ENCODE measurements around the gene EPYC.

Gene EPYC, protein sequence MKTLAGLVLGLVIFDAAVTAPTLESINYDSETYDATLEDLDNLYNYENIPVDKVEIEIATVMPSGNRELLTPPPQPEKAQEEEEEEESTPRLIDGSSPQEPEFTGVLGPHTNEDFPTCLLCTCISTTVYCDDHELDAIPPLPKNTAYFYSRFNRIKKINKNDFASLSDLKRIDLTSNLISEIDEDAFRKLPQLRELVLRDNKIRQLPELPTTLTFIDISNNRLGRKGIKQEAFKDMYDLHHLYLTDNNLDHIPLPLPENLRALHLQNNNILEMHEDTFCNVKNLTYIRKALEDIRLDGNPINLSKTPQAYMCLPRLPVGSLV

DNA sequence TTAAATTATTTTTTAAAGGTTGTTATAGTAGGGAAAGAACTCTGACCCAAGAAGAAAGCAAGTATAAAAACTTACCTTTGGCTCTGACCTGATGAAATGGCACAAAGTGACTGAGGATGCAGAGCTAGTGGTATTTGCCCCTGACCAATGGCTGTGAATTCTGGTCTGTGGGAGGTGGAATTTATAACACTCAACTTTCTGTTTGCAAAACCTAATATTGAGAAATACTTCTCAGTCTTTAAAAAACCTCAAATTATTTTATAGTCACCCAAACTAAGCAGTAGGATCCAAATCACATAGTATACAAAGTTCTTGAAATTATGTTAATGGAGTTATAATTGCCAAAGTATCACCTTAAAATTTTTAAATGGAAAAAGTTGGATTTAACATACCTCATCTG is at the start of gene EPYC:
Gene EPYC (minus strand): TSS at position 101 of the 400 bp plus-strand sequence. CDS start 2,407 bp downstream, outside the sequence.
- no peak for DNase-seq (ENCODE audit: low read depth, low spot score)

DNA sequence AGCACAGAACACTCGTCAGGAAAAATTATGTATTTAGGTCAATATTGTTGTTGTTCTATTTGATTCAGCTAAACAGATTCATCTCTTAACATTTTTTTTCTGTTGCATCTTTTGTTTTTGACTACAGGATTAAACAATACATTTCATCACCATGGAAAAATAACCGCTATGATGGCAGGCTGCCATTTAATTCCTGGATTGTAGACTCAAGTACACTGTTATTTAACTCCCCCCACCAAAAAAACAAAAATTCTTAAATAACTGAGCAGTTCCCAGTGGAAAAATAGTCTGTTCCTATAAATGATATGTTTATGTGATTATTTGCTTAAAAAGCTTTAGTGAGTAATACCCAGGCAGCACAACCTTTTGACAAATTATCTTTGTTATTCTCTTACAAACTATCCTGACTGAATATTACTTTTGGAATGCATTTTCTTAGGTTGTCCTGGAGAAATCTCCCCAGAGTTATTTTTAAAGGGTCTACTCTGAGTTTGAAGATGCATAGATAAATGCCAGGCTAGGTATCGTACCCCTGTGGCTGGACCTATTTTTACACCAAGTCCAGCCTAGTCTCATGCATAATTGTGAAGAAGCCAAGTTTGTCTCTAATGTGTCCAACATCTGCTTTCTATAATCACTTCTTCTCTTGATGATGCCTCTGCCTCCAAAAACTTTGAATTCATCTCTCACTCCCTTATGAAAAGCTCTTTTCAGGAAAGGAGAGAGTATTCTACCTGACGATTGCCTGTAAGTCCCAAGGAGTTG is 49.4 kb upstream of the EPYC start:
- no peak for DNase-seq (ENCODE audit: low read depth, low spot score)

DNA sequence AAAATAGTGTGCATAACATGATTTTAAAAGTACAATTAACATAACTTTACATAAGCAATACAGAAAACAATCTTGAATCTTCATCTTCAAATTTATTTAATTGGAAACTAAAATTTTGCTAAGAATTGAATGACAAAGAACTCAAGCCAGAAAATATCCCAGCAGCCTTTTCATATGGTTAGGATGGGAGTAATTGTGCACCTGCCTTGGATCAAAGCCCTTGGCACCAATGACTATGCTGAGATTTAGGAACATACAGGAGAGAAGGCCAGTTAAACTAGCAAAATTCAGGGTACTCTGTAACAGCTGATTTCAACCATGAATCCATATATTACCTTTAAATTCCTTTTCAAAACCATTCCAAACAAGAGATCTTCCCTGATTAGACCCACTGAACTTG is 47.3 kb upstream of the EPYC start:
- no peak for DNase-seq (ENCODE audit: low read depth, low spot score)

DNA sequence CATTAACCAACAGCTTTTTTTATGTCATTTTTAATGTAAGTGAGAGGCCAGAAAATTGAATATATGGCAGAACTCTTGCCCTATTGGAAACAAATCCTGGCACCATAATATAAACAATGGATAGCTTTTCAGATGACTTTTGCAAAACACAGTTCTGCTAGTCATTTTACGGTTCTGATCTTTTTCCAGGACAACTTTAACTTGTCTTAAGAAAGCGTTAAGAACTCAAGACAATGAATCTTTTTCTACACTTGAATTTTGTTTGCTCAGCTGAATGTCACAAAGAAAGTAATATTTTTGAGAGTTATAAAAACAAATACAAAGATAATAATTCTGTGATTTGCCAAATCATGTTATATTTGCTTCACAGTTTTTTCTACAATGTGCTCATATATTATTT is 39.8 kb upstream of the EPYC start:
- no peak for DNase-seq (ENCODE audit: low read depth, low spot score)

DNA sequence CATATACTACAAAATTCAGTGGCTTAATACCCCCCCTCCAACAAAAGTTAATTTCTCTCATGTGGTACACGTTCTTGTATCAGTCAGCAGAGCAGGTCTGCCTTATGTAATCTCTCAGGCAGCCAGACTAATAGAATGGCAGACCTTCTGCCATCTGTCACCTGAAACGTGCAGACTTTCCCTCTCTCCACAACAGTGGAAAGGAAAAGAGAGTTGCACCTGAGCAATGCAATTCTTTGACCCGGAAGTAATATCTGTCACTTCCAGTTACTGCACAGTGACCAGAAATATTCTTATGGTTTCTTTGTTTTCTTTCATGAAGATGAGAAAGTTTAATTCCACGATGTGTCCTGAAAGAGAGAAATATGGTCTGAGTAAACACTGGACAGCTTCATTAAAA is 38.6 kb upstream of the EPYC start:
- DNase-seq (ENCODE audit: low read depth, low spot score) = no peak

DNA sequence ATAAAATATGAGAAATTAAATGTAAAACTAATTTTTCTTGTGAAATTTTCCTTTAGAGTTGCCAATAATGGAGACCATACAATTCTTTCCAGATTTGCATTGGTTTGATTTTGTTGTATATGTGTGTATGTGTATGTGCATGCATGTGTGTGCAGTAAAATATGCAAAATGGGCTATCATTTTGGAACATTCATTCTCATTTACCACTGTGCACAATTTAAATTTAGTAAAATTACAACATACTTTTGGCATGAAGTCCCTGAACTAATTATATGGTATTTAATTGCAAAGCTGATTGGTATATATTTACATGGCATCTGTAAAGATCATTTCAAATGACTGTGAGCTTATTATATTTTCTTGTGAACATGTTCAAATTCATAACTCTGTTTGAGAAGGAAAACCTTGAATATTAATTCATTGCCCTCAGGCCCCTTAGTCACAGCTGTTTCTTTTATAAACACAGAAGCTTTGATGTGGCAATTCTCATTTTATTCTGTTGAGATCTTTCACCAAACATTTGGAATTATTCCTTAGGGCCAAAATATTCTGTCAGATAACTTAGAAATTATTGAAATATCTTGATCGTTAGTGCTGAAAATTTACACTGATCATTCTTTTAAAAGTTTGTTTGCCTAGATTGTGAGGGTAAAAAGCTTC is 35.5 kb upstream of the EPYC start:
- no peak for DNase-seq (ENCODE audit: low read depth, low spot score)

DNA sequence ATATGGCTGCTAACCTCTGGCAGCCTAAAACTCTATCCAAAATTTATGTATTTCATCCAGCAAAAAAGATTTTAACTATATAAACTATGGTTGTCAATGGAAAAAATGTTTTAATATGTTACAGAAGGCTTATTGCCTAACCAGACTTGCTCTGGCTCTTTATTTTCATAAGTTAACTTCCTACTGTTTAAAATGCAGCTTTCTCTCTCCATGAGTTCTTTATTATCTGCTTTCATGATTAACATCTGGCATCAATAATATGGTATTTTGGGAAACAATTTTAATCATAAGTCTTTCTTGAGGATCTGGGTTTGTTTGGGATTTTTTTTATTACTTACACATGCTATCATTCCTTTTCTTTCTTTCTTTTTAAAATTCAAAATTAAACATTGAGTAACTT is 32.5 kb upstream of the EPYC start:
- DNase-seq (ENCODE audit: low read depth, low spot score) = no peak

DNA sequence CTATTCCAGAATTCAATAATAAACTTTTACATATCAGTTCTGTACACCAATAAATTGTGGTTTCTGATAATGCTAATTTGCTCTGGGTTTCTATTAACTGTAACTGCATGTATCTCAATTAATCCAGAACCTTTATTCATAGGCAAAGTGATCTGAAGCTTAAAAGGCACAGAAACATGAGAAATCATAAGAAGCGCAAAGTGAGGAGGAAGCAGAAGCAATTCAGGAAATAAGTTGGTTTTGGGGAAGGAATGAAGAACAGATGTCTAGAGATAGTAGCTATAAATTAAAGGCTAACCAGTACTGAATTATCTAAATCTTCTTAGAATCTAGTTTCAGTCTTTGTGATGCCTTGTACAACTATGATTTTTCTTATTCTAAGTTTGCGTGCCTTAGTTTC is 28.5 kb upstream of the EPYC start:
- no peak for DNase-seq (ENCODE audit: low read depth, low spot score)

DNA sequence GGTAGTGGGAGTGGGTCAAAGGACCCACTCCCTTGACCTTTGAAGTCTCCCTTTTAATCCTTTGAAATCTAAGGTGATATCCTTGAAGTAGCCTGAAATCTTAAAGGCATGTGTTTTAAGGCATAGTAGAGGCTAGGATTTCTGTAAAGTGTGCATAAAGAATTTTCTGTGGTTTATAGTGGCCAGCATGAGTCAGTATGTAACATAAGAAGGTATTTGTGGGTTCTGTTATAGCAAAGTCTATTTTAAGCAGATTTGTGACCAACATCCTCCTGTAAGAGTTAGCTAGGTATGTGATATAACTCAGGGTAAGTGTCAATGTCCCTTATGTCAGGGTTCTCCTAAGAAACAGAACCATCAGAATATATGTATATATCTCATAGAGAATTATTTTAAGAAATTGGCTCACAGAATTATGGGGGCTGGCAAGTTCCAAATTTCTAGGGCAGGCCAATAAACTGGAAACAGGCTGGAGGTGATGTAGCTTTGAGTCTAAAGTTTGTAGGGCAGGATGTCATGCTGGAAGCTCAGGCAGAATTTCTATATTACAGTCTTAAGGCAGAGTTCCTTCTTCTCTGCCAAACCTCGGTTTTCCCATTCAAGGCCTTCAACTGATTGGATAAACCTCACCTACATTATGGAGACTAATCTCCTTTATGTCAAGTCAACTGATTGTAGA is 18.7 kb upstream of the EPYC start:
- no peak for DNase-seq (ENCODE audit: low read depth, low spot score)

DNA sequence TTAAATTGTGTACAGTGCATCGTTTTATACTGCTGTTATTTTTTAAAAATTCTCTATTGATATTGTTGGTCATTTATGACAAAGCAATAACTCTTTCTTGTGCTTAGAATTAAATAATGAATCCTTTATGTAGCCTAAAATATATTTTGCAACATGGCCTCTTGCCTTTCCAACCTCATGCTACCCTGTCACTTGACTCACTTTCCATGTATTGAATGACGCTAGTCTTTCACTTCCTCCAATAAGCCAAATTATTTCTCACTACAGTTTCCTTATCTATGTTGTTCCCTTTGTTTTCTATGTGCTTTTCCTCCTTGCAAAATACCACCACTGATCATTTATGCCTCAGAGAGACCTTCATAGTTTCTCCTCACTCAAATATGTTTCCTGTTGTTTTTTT is 16.3 kb upstream of the EPYC start:
- no peak for DNase-seq (ENCODE audit: low read depth, low spot score)

DNA sequence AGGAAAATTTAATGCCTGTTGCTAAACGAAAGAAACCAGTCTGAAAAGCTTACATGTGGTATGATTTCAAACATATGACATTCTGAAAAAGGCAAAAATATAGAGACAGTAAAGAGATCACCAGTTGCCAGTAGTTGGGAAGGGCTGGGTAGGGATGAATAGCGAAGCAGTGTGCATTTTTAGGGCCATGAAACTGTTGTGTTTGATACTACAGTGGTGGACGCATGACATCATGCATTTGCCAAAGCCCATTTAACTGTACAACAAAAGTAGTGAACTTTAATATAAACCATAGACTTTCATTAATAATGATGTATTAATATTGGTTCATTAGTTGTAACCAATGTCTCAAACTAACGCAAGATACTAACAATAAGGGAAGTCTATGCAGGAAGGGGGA is 14.7 kb upstream of the EPYC start:
- no peak for DNase-seq (ENCODE audit: low read depth, low spot score)

DNA sequence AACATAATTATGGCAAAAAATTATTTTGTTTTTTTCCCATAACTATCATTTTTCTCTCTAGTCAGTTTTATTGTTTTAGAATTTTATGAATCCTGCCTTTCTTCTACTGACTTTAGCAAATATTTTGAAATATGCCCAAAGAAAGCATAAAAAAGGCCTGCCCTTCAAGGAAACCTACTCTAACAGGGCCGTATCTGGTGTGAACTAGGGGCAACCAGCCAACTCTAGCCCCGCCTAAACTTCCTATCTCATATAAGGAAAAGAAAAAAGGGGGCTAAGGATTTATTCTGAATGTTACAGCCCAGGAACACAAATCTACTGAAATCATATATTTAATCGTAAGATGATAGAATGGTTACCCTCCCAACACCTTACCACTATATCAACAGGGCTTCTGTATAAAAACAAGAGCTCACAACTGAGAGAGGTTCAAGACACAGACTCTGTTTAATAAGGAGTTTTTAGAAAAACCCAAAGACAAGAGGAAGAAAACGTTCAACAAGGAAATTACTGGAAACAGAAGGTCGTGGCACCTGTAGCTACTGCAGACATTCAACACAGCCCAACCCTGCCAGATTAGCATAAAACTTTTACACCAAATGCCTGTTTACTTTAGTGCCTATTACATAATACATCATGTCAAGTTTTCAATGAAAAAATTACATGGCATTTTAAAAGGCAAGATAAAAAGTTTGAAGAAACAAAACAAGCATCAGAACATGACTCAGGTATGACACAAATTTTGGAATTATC is 12.9 kb upstream of the EPYC start:
- DNase-seq (ENCODE audit: low read depth, low spot score) = no peak

DNA sequence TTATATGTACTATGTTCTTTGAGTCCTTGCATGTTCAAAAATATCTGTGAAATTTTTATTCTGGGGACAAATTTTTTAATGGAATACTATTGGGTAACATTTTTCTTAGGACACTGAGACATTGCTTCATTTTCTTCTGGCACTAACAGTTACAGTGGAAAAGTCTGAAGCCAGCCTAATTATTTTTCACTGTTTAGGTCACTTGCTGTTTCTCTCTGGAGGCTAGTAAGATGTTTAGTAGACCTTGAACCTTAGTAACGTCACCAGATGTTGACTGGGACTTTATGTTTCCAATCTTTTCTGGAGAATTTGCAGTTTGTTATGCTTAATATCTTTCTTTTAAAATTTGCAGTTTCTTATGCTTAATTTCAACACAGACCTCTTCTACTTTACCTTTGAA is 12.3 kb upstream of the EPYC start:
- DNase-seq (ENCODE audit: low read depth, low spot score) = no peak

DNA sequence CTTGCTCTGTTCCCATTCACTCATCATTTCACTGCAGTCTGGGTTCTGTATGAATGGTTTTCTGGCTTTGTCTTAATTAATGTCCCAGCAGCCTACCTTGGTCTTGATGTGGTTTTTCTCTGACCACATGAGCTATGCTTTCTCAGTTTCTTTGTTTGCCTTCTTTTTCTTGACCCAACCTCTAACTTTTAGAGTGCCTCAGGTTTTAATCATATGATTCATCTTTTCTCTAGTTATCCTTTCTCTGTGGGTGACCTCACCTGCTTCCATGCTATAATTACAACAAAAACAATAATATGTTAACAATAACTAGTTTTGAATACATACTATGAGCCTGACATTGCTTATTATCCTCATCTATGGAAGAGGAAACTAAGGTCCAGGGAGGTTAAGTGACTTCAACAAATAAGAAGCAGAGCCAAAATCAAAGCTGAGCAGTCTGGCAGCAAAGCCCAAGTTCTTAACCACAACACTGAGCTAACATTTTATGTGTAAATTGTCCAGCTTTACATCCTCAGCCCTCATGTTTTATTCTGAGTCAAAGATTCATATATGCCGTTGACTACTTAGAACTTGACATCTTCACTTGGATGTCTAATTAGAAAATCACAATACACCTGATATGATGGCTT is 4.7 kb upstream of the EPYC start:
- DNase-seq (ENCODE audit: low read depth, low spot score) = no peak

DNA sequence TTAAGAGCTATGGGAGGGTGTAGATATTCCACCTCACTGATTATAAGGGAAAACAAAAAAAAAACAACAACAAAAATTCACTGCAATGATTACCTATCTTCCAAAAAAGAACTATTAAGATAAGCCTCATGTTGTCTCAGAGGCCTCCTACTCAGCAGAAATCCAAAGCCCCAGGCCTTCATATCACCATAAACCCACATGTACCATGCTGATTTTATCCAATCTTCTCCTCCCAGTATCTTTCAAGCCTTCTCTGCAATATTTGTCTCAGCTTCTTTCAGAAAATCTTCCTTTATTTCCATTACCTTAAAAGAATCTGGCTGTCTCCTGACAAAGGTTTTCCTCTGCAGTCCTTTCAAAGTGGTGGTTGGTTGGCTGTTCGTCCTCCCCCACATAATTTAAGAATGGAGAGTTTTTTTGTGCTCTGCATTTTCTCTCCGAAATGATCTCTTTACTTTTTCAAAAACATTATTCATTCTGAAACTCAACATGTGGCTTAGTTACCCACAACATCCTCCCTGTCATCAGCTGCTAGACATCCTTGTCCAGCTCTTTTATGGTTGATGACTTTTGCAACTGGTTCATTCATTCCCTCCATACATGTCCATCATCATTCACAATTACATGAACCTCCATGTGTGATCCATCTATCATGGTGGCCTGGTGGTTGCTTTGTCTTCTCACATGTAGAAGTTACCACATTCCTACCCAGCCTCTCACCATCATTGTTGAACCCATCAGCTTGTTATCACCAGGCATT is 2.9 kb upstream of the EPYC start:
- no peak for DNase-seq (ENCODE audit: low read depth, low spot score)

DNA sequence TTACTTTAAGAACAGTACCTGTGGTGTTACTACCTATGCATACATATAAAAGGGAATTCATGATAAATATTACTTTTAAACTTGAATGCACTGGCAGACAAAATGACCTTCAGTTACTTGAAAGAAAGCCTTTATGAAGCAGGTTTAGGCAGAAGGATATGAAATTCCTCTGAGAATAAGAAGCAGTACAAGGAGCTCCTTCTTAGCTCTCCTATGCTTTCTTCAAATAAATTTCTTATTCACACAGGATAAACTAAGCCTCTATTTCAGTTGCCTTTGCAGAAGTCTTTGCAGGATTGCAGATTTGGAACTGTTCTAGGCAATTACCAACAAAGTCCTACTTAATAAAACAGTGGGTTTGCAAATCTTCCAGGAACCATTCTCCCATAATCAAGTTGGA is 1.0 kb downstream of the EPYC start:
- DNase-seq (ENCODE audit: low read depth, low spot score) = no peak

DNA sequence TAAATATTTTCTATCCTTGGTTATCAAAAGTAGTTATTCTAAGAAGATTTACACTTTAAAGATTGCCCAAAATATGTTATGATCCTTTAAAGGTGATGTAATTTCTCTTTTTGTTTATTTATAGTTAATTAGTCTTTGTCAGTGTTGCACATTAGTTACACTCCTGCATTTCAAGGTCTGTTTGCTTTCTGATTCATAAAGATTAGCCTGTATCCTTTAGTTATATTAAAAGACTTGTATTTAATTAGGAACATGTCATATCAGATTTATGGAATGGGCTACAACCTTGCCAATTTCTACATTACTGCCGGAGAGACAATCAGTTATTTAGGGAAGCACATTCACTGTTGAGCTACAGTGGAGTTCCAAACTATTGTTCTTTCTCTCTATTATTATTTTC is 3.5 kb downstream of the EPYC start:
- DNase-seq (ENCODE audit: low read depth, low spot score) = no peak

DNA sequence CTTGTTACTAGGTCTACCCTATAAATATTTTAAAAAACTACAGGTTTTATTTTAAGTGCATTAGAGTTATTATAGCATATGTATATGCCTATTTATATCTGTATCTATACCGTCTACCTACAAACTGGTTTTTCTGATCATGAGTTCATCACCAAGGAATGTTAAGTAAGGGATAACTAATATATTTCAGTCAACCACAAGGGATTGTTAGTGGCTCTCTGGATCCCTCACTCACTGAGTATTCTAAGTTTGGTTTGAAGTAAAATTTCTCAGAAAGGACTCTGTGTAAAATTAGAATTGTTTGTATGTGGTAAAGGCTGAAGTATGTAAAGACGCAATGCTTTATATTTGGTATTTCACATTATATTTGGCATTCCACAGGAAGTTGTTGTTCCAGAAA is 4.8 kb downstream of the EPYC start:
- no peak for DNase-seq (ENCODE audit: low read depth, low spot score)

DNA sequence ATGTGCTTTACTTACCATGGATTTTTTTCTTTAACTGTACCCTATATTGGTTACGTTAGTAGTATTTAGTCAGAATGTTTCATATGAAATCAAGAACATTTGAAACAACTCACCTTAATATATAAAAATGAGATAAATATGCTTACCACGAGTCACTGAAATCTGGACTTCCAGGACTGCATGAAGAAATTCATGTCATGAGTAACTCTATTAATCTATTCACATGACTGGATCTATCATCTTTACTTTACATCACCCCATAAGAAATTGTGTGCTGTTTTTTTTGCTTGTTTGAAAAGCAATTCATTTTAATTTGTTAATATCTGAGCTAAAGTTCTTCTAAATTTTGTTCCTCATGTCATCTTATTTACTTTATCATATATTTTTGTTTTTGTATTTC is 5.2 kb downstream of the EPYC start:
- no peak for DNase-seq (ENCODE audit: low read depth, low spot score)

DNA sequence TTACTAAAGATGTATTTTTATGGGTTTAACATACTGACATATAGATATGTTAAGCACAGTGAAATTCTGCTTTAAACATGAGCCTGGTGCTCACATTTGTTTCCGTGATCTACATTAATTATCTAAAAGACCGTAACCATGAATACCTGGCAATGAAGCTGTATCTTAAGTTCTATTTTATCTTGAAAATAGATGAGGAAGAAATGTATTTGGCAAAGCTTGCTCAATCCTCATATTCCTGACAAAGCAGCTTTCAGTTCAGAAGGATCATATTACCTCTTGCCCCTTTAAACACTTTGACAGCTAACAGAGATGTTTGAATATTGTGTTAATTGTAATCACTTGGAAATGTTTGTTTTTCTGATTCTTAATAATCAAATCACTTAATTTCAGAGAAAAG is 9.8 kb downstream of the EPYC start:
- no peak for DNase-seq (ENCODE audit: low read depth, low spot score)

All from iPS DF 19.7 (cell line).